SK-N-MC (cell line): ENCODE measurements around the gene PES1.
"Not testable (repeated sequence)": the region's sequence is repeated elsewhere in the genome, so short reads cannot be mapped to it uniquely, and the experiment has no call there.

ENCODE experiments used
- DNase-seq: peaks from one replicate; pipeline ENCODE4 v3.0.0-alpha.2; 2011; ENCODE audit warnings: low read depth, low spot score
- H3K27ac ChIP-seq: fragments of 200-600 bp; sonication (generic); 2 replicates; pipeline ENCODE4 v1.5.1; 2016; ENCODE audit warnings: mixed run types
- H3K36me3 ChIP-seq: fragments of 200-600 bp; sonication (generic); 2 replicates; pipeline ENCODE4 v1.6.1; 2017; ENCODE audit warnings: antibody characterized with exemption, low read length, mixed read lengths; ENCODE audit not compliant: insufficient read depth
- H3K4me3 ChIP-seq: fragments of 200-600 bp; sonication (generic); 2 replicates; pipeline ENCODE4 v1.5.1; 2016
- H3K9ac ChIP-seq: fragments of 200-600 bp; sonication (generic); 2 replicates; pipeline ENCODE4 v1.8.0; 2017; ENCODE audit warnings: mixed run types, mixed read lengths; ENCODE audit not compliant: insufficient read length
- H3K9me3 ChIP-seq: fragments of 200-600 bp; sonication (generic); 2 replicates; pipeline ENCODE4 v1.6.1; 2017; ENCODE audit warnings: low read depth, mild to moderate bottlenecking, antibody characterized with exemption, low read length, moderate library complexity, mixed read lengths
- EZH2 ChIP-seq: fragments of 200-600 bp; sonication (generic); IDR thresholded peaks from one replicate; pipeline ENCODE4 v1.6.1; 2017; ENCODE audit warnings: antibody characterized with exemption
- FOXP2 ChIP-seq: optimal IDR thresholded peaks from 2 replicates; pipeline ENCODE3; 2011; ENCODE audit warnings: mild to moderate bottlenecking, moderate library complexity; ENCODE audit not compliant: insufficient read depth; ENCODE audit errors: extremely low read length, control extremely low read depth
- POLR2AphosphoS5 ChIP-seq: IDR thresholded peaks from 2 replicates; pipeline ENCODE4 v1.6.1; 2012; ENCODE audit warnings: mild to moderate bottlenecking, low read depth, low read length, borderline replicate concordance

PES1 gene

DNA sequence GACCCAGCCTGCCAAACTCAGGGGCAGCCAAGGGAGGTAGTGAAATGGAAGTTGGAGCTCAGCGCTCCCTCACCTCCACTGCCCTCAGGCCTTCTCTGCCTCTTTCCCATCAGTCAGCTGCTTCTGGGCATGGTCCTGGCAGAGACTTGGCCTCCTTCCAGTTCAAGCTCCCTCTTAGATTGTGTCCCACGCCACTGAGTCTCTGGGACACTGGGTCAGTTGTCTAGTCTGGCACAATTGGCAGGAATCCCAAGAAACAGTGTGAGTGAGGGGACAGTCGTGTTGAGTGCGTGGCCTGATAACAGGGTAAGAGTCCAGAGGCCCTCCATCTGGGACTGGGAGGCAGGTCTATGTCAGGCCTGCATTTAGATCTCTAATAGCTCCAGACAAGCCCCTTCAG lies 36.8 kb upstream of the PES1 start:
- no peak for DNase-seq
- no peak overlapping the region for H3K9ac ChIP-seq

DNA sequence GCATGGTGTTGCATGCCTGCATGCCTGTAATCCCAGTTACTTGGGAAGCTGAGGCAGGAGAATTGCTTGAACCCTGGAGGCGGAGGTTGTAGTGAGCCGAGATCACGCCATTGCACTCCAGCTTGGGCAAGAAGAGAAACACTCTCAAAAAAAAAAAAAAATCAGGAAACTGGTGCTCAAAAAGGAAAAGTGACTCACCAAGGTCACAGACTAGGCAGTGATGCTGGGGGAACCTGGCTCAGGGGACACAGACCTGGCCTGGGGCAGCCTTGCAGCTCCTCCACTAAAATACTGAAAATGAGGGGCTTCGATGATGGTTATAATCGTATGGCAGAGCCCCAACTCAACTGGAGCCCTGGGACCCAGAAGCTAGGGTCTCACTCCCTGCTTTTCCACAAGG lies 35.8 kb upstream of the PES1 start:
- TF ChIP-seq FOXP2, result no peak
- no peak for TF ChIP-seq EZH2
- no peak for TF ChIP-seq POLR2AphosphoS5
- no peak for DNase-seq
- H3K27ac ChIP-seq, result no peak overlapping the region

More for the DNA sequence above, 36.8 kb upstream of the PES1 start:
- H3K4me3 ChIP-seq, result no peak overlapping the region
- H3K9me3 ChIP-seq, result no peaks in the 10 kb centered on the region
- no peak overlapping the region for H3K27ac ChIP-seq
- no peaks in the 10 kb centered on the region for H3K36me3 ChIP-seq
- TF ChIP-seq POLR2AphosphoS5 (no peak), EZH2 (no peak), FOXP2 (no peak)

GRCh38 chr22:30626413-30626812 lies 34.7 kb upstream of the PES1 start:
- no peak for DNase-seq
- Histone ChIP-seq H3K9me3 (no peaks in the 10 kb centered on the region), H3K36me3 (no peaks in the 10 kb centered on the region), H3K27ac (no peak overlapping the region), H3K4me3 (no peak overlapping the region), H3K9ac (no peak overlapping the region)
- no peak for TF ChIP-seq FOXP2
- TF ChIP-seq EZH2, result no peak
- no peak for TF ChIP-seq POLR2AphosphoS5

More for the DNA sequence above, 35.8 kb upstream of the PES1 start:
- Histone ChIP-seq H3K4me3 (no peak overlapping the region), H3K9ac (no peak overlapping the region), H3K9me3 (no peaks in the 10 kb centered on the region), H3K36me3 (no peaks in the 10 kb centered on the region)

DNA sequence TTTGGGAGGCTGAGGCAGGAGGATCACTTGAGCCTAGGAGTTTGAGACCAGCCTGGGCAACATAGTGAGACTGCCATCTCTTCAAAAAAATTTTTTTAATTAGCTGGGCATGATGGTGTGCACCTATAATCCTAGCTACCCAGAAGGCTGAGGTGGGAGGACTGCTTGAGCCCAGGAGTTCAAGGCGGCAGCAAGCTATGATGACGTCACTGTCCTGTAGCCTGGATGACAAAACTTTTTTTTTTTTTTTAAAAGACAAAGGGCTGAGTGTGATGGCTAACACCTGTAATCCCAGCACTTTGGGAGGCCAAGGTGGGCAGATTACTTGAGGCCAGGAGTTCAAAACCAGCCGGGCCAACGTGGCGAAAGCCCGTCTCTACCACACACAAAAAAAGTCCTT lies 28.2 kb upstream of the PES1 start:
- not testable (repeated sequence) for H3K4me3 ChIP-seq, H3K36me3 ChIP-seq, H3K27ac ChIP-seq, H3K9me3 ChIP-seq, H3K9ac ChIP-seq, DNase-seq

DNA sequence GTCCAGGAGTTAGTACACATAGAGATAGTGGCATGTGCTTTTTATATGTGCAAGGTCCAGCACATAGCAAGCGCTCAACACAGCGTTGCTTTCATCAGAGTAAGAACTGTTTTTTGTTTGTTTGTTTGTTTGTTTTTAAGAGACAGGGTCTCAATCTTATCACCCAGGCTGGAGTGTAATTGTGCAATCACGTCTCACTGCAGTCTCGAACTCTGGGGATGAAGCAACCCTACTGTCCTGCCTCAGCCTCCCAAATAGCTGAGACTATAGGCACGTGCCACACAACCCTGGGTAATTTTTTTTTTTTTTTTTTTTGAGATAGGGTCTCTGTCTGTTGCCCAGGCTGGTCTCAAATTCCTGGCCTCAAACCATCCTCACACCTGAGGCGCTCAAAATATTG lies 26.1 kb upstream of the PES1 start:
- no peaks in the 10 kb centered on the region for H3K9me3 ChIP-seq

GRCh38 chr22:30615543-30615954 lies 23.8 kb upstream of the PES1 start:
- Histone ChIP-seq H3K4me3 (no peak overlapping the region), H3K36me3 (no peaks in the 10 kb centered on the region), H3K9me3 (no peaks in the 10 kb centered on the region), H3K27ac (no peak overlapping the region), H3K9ac (no peak overlapping the region)
- no peak for TF ChIP-seq POLR2AphosphoS5
- DNase-seq, result no peak

More for the DNA sequence above, 26.1 kb upstream of the PES1 start:
- H3K36me3 ChIP-seq, result no peaks in the 10 kb centered on the region
- no peak for DNase-seq
- H3K27ac ChIP-seq, result no peak overlapping the region
- H3K9ac ChIP-seq, result no peak overlapping the region
- H3K4me3 ChIP-seq, result no peak overlapping the region
- TF ChIP-seq FOXP2, result no peak
- no peak for TF ChIP-seq POLR2AphosphoS5
- TF ChIP-seq EZH2, result no peak

DNA sequence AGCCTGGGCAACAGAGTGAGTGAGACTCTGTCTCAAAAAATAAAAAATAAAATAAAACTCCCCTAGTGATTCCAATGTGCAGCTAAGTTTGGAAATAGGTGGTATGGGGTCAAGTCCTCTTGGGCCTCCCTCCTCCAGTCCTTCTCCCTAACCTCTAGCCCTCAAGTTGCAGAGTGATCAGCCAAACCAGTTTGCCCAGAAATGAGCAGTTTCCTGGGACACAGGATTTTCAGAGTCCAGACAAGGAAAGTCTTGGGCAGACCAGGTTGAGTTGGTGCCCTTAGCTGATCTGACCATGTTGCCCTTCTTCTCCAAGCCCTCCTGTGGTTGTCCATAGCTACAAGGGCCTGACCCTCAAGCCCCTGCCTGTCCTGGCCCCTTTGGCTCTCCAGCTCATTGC lies 23.2 kb upstream of the PES1 start:
- no peak overlapping the region for H3K9ac ChIP-seq
- no peak for TF ChIP-seq POLR2AphosphoS5
- no peak for TF ChIP-seq EZH2
- TF ChIP-seq FOXP2, result no peak
- no peak for DNase-seq
- H3K9me3 ChIP-seq, result no peaks in the 10 kb centered on the region
- no peak overlapping the region for H3K27ac ChIP-seq
- no peaks in the 10 kb centered on the region for H3K36me3 ChIP-seq
- no peak overlapping the region for H3K4me3 ChIP-seq

- Histone ChIP-seq H3K9ac (no peak overlapping the region), H3K4me3 (no peak overlapping the region), H3K9me3 (no peaks in the 10 kb centered on the region), H3K36me3 (no peaks in the 10 kb centered on the region), H3K27ac (no peak overlapping the region)
- DNase-seq, result no peak
- no peak for TF ChIP-seq EZH2
- TF ChIP-seq POLR2AphosphoS5, result no peak
- no peak for TF ChIP-seq FOXP2
These were observed 22.6 kb upstream of the PES1 start for GRCh38 chr22:30614268-30614667.

GRCh38 chr22:30612789-30613188 lies 21.1 kb upstream of the PES1 start:
- Histone ChIP-seq H3K36me3 (no peaks in the 10 kb centered on the region), H3K9me3 (no peaks in the 10 kb centered on the region), H3K27ac (no peak overlapping the region), H3K4me3 (no peak overlapping the region), H3K9ac (no peak overlapping the region)
- no peak for TF ChIP-seq FOXP2
- no peak for TF ChIP-seq POLR2AphosphoS5
- TF ChIP-seq EZH2, result no peak
- no peak for DNase-seq

DNA sequence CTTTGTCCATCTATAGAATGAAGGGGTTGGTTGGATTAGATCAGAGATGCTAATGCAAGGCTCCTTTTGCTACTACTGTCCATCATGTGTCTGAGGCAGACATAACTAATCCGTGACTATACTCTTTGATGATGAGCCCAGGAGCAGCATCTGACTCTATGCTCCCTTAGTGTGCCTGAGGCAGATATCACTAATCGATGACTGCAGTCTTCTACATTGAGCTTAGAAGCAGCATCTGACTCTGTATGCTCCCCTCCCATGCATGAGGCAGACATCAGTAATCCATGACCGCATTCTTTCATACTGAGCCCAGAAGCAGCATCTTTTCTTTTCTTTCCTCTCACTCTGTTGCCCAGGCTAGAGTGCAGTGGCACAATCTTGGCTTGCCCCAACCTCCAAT lies 19.5 kb upstream of the PES1 start:
- no peak for DNase-seq
- TF ChIP-seq FOXP2, result no peak
- TF ChIP-seq EZH2, result no peak
- TF ChIP-seq POLR2AphosphoS5, result no peak
- no peaks in the 10 kb centered on the region for H3K36me3 ChIP-seq
- H3K9me3 ChIP-seq, result no peaks in the 10 kb centered on the region
- H3K9ac ChIP-seq, result no peak overlapping the region
- H3K4me3 ChIP-seq, result no peak overlapping the region
- no peak overlapping the region for H3K27ac ChIP-seq
